HG03025 (cell line): ENCODE results near the gene GLUD1.
"Not testable (repeated sequence)": the region's sequence is repeated elsewhere in the genome, so short reads cannot be mapped to it uniquely, and the experiment has no call there.

Experiments used
- ATAC-seq: cut with Tn5 transposase; IDR thresholded peaks from one replicate; pipeline ENCODE4 v1.9.1; 2021; ENCODE audit warnings: mild to moderate bottlenecking, moderate library complexity; ENCODE audit not compliant: unreplicated experiment, low FRiP score

Gene GLUD1

DNA sequence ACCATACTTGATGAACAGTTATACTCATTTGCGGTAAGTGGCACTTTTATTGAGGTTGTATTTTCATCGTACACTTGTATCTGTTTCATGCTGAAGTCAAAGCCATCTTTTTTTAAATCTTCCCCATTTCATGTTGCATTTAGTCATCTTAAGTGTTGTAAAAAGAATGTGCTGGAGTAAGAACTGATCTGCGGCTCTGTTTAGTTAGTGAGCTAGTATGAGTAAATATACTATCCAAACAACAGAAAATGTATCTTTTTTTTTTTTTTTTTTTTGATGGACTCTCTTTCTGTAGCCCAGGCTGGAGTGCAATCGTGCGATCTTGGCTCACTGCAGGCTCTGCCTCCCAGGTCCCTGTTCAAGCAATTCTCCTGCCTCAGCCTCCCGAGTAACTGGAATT, 87.0 kb downstream of the GLUD1 start:
- ATAC-seq, result not testable (repeated sequence)

DNA sequence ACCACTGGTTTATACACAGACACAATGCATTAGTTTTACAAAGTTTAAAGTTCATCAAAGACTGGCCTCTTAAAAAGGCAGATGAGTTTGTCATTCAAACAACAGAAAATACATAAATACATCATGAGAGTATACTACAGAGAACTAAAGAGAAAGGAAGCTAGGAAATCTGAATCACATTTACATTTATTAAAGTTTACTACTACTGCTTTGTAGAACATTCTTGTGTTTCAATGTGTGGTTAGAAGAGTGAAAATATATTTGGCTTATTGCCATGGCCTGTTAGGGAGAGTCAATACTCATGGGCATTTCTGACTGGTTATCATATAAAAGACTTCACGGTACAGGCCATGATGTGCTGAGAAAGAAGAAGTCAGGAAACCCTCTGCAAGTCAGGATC, 87.5 kb downstream of the GLUD1 start:
- ATAC-seq, result not testable (repeated sequence)

DNA sequence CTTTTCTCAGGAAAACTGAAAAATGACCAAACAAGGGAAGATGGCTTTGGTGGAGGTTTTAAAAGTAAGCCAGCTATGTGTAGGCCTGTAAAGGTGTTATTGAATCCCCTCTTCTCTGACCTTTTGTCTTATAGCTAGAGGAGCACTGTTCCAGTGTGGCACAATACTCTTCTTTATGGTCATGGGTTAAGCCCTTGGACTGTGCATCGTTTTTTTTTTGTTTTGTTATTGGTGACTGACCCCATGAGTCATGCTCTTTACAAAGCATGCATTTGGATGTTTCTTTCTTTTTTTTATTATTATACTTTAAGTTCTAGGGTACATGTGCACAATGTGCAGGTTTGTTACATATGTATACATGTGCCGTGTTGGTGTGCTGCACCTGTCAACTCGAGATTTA, 94.2 kb downstream of the GLUD1 start:
- no peak for ATAC-seq
